ENCODE measurements around the gene GABRD.

Gene GABRD

DNA sequence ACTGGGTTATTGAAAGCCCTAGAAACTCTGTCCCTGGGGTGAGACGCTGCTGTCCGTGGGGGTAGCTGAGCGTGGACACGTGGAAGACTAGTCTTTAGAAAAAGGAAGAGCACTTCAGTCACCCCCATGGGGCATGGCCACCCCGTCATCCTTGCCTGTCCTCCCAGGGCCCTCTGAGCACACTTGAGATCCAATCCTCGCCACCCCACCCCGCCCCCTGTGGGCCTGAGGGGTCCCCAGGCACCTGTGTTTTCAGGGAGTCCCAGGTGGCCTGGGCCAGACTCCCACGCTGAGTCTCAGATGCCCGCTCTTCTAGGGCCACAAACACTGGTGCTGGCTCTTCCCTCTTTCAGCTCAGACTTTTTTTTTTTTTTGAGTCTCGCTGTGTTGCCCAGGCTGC, 33.6 kb downstream of the GABRD start:
- TF ChIP-seq, protein P1, sequence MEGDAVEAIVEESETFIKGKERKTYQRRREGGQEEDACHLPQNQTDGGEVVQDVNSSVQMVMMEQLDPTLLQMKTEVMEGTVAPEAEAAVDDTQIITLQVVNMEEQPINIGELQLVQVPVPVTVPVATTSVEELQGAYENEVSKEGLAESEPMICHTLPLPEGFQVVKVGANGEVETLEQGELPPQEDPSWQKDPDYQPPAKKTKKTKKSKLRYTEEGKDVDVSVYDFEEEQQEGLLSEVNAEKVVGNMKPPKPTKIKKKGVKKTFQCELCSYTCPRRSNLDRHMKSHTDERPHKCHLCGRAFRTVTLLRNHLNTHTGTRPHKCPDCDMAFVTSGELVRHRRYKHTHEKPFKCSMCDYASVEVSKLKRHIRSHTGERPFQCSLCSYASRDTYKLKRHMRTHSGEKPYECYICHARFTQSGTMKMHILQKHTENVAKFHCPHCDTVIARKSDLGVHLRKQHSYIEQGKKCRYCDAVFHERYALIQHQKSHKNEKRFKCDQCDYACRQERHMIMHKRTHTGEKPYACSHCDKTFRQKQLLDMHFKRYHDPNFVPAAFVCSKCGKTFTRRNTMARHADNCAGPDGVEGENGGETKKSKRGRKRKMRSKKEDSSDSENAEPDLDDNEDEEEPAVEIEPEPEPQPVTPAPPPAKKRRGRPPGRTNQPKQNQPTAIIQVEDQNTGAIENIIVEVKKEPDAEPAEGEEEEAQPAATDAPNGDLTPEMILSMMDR (IDR thresholded peaks at IDR 0.05; ENCODE audit: insufficient read depth, missing control alignments) = no peak
- FAIRE-seq = no peak
- no peak for DNase-seq (ENCODE audit: insufficient read length, low spot score)

DNA sequence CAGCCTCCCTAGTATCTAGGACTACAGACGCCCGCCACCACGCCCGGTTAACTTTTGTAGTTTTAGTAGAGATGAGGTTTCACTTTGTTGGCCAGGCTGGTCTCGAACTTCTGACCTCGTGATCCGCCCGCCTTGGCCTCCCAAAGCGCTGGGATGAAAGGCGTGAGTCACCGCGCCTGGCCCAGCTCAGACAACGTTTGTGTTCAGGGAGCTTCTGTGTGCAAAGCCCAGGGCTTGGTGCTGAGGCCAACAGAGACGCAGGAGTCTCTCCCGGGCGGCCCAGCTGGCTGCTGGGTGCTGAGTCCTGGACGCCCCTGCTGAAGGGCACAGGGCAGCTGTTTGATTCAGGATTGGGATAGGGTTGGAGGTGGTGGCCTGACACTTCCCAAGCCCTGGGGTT, 34.1 kb downstream of the GABRD start:
- TF ChIP-seq, protein P1 (IDR thresholded peaks at IDR 0.05; ENCODE audit: insufficient read depth, missing control alignments) = no peak
- no peak for DNase-seq (ENCODE audit: insufficient read length, low spot score)
- no peak for FAIRE-seq

DNA sequence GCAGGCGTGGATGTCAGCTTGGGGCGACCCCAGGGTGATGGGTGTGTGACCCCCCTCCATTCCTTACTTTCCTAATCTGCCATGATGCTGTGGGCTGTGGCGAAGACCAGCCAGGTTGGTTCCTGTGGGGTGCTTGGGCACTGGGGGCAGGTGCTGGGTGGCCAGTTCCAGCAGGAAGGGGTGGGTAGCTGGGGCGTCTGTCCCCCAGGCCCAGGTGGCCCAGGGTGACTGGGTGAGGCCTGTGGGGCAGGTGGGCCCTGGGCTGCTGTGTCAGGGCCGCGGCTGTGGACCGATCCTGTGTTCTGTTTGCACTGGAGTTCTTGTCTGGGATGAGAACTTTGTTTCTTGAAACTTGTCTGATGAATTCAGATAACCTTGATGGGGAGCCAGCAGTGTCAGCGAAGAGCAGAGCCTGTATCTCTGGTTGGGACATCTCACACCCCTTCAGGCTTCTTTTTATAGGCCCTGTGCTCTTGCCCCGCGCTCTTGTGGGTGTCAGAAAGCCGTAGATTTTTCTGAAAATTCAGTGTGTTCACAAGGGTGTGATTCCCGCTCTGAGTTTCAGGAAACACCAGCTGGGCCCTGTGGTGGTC, 34.7 kb downstream of the GABRD start:
- FAIRE-seq (no peak), DNase-seq (ENCODE audit: insufficient read length, low spot score) (no peak)
- TF ChIP-seq, protein P1 (IDR thresholded peaks at IDR 0.05; ENCODE audit: insufficient read depth, missing control alignments) = no peak

DNA sequence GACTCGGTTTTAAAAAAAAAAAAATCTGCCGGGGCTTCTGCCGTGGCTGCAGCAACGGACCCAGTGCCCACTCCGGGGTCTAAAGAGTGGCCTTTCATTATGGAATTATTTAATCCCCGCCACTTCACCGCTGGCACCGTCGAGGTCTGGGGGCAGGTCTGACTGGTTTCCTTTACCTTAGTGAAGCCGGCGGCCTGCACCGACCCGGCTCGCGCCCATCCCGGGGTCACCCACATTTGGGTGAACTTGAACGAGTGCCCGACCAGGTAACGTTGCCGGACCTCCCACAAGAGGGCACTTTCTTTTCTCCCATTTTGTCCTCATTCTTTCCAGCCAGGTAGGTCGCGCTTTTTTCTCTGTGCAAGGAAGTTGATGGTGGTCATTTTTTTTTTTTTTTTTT, 35.4 kb downstream of the GABRD start:
- TF ChIP-seq, protein P1 (IDR thresholded peaks at IDR 0.05; ENCODE audit: insufficient read depth, missing control alignments) = no peak
- DNase-seq (ENCODE audit: insufficient read length, low spot score) (no peak), FAIRE-seq (no peak)

DNA sequence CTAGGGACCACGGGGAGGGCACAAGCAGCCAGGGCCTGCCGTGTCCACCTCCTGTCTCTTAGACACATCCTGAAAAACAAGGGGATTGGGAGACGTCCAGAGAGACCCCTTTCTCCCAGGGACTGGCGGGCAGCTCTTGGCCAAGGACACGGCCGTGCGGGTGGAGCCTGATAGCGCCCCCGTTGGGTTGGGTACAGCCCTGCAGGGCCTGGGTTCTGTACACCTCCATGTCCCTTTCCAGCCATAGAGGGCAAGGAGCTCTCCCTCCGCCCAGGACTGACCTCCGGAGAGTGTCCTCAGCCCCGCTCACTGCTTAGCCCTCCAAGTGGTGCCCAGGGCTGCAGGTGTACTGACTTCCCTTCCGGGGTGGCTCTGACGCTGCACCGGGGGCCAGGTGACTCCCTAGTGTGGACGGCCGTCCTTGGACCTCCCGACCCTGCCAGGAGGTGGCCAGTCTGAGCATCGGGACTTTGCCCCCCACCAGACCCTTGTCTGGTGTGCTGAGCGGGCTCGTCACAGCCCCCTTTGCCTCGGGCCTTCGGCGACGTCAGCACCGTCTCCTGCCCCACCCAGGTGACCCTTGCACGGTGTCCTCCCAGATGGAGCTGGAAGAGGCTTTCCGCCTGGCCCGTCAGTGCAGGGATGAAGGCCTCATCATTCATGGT, 36.9 kb downstream of the GABRD start:
- DNase-seq (ENCODE audit: insufficient read length, low spot score) (no peak), FAIRE-seq (no peak)
- TF ChIP-seq, protein P1 (IDR thresholded peaks at IDR 0.05; ENCODE audit: insufficient read depth, missing control alignments) = no peak

DNA sequence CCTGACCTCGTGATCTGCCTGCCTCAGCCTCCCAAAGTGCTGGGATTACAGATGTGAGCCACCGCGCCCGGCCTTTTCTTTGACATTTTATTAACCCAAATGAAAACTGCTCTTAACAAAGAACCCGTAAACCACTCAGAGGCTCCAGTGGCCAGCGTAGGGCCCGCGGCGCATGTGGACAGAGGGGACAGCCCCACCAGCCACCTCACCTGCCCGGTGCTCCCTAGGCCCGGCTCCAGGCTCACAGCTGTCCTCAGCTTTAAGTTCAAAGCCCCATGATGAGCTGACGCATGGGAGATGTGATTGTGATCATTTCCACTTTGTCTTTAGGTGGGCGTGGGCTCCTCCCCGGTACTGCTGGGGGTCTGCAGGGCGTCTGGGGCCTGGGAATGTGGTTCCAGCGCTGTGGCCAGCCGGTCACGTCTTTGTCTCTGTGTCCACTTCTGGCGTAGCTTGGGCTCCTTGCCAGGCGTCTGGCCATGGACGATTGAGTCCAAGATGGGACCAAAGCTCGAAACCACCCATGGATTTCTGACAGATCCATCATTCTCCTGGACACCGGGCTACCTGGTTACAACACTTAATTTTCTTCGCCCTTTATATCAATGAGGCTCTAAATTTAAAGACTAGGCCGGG, 37.9 kb downstream of the GABRD start:
- DNase-seq (ENCODE audit: insufficient read length, low spot score) = no peak
- FAIRE-seq = no peak
- TF ChIP-seq, protein P1 (IDR thresholded peaks at IDR 0.05; ENCODE audit: insufficient read depth, missing control alignments) = no peak

Data from D721Med (cell line).